ENCODE measurements around the gene ATP11A.

The ATP11A gene

DNA sequence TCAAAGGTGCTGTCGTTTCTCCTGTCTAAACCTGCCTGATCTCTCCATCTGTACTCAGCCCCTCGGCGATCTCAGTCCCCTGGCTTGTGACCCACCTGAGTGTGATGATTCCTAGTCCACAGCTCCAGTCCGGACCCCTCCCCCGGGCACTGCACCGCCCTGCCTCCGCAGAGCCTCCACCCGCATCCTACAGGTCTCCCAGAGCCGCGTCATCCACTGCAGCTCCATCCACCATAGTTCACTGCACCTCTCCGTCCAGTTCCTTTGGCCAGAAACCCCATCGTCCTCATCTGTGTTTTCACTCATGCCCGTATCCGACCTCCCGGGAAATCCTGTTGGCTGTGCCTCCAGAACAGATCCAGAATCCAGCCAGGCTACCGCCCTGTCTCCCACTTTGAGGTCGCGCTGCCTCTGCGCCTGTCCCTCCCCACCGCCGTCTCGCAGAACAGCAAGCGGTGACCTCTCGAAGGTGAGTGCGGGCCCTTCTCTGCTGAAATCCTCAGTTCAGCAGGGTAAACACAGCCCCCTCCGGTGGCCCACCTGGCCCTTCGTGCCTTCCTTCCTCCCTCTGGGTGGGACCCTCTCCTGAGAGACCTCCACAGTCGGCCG is 227.3 kb downstream of the ATP11A start:
- no peak for DNase-seq

DNA sequence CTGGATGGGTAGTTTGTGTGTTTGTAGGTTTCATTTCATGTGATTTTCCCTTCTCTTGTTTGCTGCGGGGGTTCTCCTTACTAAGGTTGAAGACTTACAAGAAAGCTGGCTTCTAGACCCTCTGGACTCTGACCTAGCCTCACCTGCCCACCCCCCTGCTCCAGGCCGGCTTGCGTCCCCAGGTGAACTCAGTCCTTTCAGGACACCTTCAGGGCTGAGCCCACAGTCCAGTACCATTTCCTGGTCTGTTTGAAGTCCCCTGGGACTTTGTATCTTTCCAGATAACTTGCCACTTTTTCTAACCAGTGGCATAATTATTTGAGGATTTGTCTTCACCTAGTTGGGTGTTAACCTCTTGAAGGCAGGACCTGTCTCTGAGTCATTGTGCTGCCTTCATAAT is 227.9 kb downstream of the ATP11A start:
- DNase-seq = no peak

DNA sequence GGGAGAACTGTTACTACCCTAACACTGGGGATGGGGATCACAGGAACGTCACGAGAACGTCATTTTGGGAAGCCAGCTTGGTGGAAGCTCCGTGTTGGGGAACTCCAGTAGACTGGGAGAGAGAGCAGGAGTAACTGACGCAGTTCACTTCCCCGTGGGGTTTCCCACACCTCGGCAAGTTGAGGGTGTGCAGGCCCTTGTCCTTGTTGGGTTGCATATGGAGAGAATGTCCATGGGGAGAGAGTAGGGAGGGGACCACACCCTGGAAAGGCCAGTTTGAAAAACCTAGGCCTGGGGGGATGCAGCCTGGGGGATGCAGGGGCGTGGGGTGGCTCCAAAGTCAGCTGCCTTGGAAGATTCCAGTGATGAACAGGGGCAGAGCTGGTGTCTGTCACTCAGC is 228.4 kb downstream of the ATP11A start:
- DNase-seq = no peak

DNA sequence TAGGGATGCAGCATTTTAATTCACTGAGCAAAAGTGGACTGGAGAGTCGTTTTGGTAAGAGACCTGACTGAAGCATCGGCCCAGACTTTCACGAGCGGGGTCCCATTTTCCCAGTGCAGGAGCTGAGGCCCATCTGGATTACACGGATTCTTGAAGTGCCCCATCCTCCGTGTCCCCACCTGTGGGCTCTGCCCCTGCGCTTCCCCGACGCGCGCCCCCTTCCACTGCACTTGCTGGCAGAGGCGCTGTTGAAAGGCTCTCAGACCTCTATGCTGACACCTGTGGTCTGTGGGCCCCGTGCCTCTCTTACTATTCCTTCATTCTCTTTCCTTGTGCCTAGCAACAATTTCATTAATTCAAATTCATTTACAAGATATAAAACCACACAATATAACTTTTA is 228.9 kb downstream of the ATP11A start:
- no peak for DNase-seq

DNA sequence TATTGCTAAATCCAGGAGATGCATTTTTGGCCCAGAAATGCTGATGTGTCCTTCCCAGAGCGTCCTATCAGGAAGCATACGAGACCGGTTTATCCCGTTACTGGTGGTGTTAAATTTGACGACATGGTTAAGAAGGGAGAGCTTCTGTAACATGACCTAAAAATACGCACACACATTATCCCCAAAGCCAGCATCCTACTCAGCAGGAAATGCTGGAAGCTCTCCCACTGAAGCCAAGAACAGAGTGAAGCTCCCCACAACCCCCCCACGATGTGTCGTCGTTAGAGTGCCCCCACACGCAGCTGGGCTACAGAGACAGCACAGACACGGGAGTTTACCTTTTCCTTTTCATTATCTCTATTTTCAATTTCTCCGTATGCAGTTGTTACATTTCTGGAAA is 234.1 kb downstream of the ATP11A start:
- no peak for DNase-seq

DNA sequence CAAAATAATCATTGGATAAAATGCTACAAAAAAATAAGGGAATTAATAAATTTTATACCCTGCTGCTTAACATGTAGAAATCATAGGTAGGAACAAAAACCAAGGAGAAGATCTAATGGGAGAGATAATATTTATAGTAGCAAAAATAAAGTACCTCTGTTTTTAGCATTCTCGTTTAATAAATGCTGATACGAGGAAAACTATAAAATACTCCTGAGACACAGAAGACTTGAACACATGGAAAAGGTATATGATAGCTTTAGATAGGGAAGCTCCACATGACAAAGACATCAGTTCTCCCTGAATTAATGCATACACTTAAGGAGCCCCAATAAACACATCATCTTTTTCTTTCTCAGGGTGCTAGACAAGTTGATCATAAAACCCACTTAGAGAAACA is 234.5 kb downstream of the ATP11A start:
- no peak for DNase-seq

DNA sequence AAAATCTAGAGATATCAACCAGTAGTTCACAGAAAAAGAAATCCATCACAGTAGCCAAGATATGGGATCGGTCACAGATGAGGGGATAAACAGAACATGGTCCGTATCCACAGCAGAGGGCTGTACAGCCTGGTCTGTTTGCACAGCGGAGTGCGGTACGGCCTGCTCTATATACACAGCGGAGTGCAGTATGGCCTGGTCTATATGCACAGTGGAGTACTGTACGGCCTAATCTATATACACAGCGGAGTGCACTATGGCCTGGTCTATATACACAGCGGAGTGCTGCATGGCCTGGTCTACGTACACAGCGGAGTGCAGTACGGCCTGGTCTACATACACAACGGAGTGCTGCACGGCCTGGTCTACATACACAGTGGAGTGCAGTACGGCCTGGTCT is 236.2 kb downstream of the ATP11A start:
- no peak for DNase-seq

DNA sequence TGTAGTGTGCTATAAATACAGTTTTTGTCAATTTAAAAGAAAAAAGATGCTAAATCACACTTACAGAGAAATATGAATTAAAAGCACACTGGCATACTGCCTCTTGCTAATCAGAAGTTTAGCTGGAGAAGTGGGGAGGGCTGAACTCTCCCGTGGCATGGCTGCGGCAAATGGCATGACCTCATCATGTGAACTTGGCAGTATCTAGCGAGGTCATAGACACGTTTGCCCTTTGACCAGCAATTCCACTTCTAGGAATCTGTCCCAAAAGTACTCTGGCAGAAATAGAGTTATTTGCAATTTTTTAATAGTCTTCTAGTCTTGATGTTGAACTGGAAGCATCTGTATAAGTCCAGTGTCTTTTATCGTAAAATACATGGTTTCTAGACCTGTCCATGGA is 237.2 kb downstream of the ATP11A start:
- DNase-seq = no peak

DNA sequence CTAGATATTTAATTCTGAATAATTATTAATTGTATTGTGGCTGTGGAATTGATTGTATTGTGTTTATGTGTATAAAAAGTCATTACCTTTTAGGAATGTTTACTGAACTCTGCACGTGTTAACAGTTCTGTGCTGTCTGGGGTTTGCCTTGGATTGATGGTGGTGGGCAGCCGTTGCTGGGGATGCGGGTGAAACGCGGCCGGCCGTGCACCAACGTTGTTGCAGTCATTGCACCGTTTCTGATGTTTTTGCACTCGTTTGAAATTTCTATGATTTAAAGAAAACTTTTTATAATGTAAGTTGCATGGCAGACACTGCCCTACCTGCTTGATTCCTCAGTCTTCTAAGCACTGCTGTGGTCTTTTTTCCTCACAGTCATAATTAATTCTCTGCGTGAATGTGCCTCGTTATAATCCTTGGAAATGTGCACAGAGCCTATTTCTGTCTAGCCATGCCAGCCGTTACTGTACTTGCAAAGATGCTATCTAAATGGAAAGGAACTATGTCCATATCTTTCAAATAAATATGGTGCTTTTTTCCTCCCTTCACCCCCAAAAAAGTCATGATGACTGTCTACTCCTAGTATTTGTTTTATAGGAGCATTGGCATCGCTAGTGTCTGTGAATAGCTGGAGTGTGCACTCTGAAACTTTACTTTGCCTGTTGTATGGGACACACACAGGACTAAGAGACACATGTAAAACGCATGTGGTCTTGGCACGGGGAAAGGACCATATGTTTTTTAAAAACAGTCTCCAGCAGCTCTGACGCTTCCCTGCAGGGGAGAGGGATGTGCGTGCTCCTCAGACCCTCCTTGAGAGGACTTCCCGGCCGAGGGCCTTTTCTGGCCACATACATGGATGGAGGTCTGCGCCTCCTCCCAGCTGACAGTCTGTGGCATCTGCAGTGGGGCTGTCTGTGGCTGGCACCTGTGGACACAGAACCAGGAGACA is 238.5 kb downstream of the ATP11A start:
- DNase-seq = no peak

DNA sequence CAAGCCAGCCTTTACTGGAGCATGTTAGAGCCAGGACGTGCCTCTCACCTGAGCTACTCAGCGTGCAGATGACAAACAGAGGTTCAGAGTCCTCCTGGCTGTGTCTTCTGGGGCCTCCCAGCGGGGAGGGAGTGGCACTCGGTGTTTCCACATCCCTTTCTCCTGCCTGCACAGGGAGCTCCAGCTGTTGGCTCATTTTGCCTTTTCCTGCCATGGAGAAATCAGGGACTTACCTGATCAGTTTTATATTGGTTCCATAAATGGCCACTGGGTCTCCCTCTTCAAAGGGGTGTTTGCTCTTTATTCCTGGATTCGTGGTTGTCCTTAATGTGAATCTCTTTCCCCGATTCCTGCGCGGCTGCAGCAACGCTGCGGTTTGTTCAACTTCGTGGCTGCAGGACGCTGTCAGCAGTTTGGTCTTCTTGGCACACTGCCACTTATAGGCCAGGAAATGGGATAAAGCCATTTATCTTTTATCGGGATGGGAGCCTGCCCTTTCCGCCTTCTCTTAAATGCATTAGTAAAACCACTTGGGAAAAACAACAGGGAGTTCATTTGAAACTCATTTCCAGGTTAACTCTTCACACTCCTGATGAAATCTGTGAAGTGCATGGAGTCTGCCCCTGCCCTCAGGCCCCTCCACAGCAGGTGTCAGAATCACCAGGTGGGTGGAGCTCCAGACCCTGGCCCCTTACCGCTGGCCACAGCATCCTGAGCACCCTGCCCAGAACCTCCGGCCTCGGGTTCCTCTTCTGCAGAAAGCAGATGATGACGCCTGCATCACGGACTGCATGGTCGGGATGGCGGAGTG is 239.3 kb downstream of the ATP11A start:
- DNase-seq = no peak

DNA sequence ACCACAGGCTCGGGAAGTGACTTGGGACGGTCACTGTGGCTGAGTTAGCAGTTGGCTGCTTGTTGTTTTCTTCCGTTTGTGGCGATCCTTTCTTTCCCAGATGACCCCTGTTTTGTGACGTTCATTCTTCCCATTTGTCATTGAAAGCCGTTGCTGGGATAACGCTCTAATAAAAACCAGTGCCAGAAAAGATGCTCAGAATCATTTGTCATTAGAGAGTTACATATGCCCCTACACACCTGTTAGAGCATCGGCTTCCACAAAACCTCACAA is 239.9 kb downstream of the ATP11A start:
- no peak for DNase-seq

DNA sequence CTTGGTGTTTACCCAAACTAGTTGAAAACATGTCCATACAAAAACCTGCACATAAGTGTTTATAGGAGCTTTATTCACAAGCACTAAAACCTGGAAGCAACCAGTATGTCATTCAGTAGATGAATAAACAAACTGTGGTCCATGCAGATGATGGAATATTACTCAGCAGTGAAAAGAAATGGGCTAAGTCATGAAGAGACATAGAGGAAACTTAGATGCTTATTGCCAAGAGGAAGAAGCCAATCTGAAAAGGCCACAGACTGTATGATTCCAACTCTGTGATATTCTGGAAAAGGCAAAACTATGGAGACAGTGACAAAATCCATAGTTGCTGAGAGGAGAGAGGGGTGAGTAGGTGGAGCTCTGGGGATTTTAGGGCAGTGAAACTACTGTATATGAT is 240.4 kb downstream of the ATP11A start:
- no peak for DNase-seq

DNA sequence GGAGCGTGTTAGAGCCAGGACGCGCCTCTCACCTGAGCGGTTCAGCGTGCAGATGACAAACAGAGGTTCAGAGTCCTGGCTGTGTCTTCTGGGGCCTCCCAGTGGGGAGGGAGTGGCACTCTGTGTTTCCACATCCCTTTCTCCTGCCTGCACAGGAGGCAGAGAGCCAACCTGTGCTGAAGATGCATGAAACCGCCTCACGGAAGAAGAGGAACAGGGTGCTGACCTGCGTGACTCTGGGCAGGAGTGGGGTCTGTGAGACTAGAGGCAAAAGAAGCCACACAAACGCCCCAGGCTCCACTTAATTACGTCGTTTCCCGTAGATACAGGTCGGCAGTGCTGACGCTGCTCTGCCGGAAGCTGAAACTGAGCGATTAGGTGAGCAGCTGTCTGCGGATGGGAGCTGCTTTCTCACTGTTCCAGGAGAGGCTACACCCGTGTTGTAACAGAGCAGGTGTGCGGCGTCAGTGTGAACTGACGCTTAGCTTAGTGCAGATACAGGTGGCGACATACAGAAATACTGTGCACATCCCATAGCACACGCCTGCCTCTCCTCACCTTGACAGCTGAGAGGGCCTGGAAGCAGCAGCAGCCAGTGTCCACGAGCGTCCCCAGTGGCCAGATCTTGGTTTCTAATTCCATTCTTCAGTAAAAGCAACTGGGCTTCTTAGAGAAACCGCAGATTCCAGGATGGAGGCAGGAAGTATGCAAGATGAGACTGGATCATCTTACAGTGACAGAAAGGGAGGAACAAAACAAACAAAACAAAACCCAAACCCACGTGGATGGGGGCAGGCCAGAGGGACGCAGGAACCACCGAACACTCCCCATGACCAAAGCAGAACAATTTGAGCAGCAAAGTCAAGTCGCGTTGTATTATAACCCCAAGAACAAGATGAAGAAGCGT is 241.4 kb downstream of the ATP11A start:
- no peak for DNase-seq

DNA sequence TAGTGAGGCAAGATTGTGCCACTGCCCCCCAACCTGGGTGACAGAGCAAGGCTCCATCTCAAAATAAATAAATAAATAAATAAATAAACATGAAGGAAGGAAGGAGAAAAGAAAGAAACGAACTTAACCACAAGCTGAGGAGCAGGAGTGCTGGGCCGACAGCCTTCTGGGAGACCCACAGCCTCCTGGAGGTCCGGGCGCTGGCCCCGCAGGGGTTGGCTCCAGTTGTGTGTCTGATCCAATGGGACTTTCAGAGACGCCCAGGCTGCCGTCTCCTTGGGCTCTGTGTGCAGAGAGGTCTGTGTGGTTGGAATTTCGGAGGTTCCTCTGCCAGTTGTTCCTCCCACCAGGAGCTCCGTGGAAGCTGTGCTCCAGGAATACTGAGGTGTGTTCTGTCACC is 243.1 kb downstream of the ATP11A start:
- no peak for DNase-seq

DNA sequence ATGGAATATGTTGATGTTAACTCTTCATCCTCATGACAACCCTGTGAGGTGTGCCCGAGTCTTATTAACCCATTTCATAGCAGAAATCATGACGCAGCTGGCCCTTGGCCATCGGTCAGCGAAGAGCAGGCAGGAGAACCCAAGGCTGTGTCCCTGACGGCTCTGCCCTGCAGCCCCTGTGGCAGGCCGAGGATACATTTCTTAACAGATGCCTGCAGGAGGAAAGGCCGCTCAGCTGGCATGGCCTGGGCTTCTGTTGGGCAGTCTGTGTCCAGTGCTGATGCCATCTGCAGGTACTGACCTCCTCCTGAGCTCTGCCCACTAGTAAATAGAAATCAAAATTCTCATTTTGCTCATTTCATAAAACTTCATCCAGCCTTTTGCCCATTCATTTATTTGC is 243.8 kb downstream of the ATP11A start:
- DNase-seq = no peak

DNA sequence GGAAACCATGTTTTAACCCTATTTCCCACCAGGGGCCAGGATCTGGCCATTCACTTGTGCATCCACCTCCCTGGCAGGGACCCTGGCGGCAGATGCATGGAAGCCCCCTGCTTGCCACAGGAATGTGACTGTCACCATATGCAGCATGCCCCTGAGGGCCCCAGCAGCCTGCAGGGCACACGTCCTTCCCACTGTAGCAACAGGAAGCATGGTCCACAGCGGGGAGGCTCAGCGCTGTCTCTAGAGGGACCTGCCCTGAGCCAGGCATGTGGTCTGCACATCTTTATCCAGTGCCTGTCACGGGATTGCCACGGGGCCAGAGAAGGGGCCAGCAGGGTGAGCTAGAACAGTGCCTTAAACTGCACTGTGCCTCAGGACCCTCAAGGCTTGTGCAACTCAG is 244.2 kb downstream of the ATP11A start:
- DNase-seq = no peak

Measured in Kasumi-1 (cell line).